GM21737 (cell line): ENCODE data around the gene SLC52A1.

Experiments used
- ATAC-seq: cut with Tn5 transposase; IDR thresholded peaks from one replicate; pipeline ENCODE4 v1.9.1; 2021; ENCODE audit warnings: mild to moderate bottlenecking, moderate library complexity; ENCODE audit not compliant: unreplicated experiment

SLC52A1 gene

DNA sequence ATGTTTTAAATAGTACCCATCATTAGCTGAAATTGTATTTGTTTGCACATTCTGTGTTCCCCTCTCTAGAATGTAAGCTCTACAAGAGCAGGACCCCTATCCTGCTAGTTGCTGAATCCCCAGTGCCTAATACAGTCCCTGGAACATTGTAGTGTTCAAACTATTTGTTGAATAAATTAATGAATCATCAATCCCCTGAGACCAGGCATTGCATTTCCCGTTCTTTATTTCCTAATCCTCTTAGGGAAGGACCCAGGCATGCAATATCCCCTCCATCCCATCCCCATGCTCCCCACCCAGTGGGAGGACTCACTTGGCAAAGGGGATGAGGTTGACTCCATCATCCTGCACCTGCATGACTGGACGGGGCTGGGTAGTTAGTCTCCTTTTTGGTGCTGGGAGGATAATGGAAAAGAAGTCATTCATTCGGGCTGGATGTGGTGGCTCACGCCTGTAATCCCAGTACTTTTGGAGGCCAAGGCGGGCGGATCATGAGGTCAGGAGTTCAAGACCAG lies 41.1 kb downstream of the SLC52A1 start:
- ATAC-seq: no peak

GRCh38 chr17:4987767-4988567 lies 47.3 kb downstream of the SLC52A1 start:
- peak; percentile 9 for ATAC-seq

DNA sequence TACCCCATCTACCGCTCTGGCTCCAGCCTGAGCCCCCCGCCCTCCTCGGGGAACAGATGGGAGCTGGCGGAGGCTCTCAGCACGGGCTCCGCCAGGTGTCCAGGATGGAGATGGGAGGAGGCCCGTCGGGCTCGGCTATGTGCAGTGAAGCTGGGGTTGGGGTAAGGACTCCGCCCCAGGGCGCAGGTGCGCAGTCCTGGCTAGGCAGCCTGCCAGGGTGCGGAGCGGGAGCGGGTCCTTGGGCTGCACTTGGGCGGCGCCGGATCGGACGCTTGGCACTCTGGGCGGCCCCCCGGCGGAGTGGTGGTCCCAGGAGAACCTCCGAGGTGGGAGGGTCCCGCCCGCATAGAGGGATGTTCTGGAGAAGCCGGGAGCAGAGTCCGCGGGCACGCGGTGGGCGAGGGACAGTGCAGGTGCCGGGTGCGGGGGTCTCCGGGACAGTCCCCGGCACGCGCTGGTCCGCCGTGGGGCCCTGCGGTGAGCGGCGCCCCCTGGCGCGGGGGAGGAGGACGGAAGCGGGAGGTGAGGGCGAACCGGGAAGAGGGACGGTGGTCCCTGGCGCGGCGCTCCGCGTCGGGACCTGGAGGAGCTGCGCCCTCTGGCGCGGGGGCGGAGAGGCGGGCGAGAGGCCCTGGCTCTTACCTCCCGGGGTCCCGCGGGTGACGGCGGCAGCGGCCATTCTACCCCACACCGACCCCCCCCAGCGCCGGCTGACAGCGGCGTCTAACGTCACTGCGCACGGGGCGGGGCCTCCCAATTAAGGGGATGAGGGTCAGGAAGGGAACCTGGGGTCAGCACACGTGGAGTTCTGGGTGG lies 48.1 kb downstream of the SLC52A1 start, which contains the start of gene CAMTA2:
Gene CAMTA2, minus strand, starts transcription at position 725 of the 816 bp plus-strand sequence. CDS start 1,453 bp downstream, outside the sequence.
- peak; percentile 54 for ATAC-seq

DNA sequence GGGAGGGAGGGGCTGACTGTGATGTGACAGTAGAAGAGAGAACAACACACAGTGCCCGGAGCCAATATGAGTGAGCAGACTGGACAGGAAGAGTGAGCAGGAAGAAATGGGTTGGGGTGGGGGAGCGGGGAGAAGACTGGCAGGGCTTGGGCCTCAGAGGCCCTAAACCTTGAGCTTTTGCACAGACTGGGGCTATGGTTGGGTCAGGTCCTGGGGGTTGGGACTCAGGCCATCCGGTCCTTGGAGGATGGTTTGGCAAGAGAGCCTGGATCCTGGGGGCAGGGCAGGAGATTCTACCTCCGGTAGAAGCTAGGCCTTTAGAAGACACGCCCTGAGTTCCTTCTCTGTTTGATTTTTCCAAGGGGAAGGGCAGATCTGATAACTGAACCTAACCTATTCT lies 48.8 kb downstream of the SLC52A1 start:
- no peak for ATAC-seq
